ENCODE data around the gene CPNE7.

- no peak for TF ChIP-seq CTCF (conservative IDR thresholded peaks at IDR 0.05; ENCODE audit: low read length)
- TF ChIP-seq EZH2phosphoT487 (IDR thresholded peaks at IDR 0.05; ENCODE audit: borderline replicate concordance): no peak
Measured at GRCh38 chr16:89572485-89573205, 2.9 kb upstream of the CPNE7 start.
